HG03571 (cell line): ENCODE results near the gene CCDC28A.
A peak's percentile ranks its signal among the peaks of the same experiment; 100 is the strongest.
"Not testable (repeated sequence)": the region's sequence is repeated elsewhere in the genome, so short reads cannot be mapped to it uniquely, and the experiment has no call there.

ENCODE experiments used
- ATAC-seq: cut with Tn5 transposase; IDR thresholded peaks from one replicate; pipeline ENCODE4 v1.9.1; 2021; ENCODE audit not compliant: unreplicated experiment

The CCDC28A gene

DNA sequence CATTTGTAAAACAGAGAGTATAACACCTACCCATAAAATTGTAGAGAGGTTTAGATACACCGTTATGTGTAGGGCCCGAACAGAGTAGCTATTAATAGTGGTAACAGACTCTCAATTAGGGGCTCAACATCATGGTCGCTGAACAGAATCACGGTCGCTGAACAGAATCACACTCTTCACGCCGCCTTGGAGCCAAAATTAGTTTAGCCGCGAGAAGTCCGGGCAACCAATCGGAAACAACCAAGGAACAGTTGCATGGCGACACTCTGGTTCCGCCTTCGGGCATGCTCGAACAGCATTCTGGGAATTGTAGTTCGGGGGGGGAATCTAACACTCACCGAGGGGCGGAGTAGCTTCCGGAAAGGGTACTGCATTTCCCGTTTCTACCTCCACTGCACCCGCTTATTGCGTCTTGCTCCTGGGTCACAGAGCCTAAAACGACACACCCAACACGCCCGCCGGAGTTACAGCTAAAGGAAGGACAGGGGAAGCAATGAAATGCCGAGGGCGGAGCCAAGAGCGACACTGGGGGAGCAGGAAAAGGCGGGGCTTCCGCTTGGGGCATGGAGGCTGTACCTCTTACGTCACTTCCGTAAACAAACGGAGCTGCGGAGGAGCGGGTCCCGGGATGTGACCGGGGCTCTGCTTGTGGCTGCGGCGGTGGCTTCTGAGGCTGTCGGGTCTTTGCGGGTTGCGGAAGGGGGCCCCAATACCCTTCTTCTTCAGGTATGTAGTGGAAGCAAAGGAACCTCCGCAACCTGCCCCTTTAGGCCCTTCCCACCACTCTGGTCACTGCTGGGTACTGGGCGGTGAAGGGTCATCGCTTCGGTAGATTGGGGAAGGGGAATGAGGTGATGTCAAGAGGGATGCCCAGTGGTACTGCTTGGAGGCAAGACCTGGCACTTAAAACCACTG is at the start of gene CCDC28A:
Gene CCDC28A, plus strand, starts transcription at position 593 of the 915 bp plus-strand sequence. CDS start 2,352 bp downstream, outside the sequence.
- ATAC-seq: peak; percentile 94

- no peak for ATAC-seq
These were observed 49.6 kb upstream of the CCDC28A start for GRCh38 chr6:138724015-138724414.

GRCh38 chr6:138726066-138726756 is 47.4 kb upstream of the CCDC28A start:
- ATAC-seq: no peak

GRCh38 chr6:138726757-138727097 is 46.8 kb upstream of the CCDC28A start:
- ATAC-seq: no peak

GRCh38 chr6:138727182-138727581 is 46.4 kb upstream of the CCDC28A start:
- no peak for ATAC-seq

GRCh38 chr6:138728662-138729061 is 44.9 kb upstream of the CCDC28A start:
- no peak for ATAC-seq

GRCh38 chr6:138730037-138730436 is 43.5 kb upstream of the CCDC28A start:
- ATAC-seq: not testable (repeated sequence)

DNA sequence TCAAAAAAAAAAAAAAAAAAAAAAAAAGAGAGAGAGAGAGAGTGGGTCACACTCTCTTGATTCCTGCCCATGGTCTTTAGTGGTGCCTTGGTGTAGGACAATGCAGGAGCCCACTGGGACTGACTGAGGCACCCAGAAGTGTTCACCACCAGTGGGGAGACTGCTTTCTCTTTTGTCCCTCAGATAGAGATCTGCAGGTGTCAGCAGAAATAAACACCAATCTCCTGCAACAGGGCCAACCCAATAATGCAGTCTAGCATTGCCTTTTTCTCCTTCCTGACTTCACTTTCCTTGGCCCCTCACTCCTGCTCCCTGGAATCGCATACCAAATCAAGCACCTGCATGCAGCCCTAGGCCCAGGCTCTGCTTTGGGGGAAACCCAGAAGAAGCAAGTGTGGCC is 39.0 kb upstream of the CCDC28A start:
- ATAC-seq: no peak

DNA sequence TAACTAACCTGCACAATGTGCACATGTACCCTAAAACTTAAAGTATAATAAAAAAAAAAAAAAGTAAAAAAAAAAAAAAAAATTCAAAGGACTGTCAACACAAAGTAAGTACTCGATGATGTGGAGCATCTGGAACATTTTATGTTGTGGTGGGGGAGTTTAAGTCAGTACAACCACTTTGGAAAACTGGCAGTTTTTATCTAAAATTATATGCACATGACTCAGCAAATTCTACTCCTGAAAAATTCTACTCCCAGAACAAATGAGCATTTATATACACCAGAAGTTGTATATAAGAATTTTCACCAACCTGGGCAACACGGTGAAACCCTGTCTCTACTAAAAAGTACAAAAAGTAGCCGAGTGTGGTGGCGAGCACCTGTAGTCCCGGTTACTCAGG is 36.9 kb upstream of the CCDC28A start:
- no peak for ATAC-seq

DNA sequence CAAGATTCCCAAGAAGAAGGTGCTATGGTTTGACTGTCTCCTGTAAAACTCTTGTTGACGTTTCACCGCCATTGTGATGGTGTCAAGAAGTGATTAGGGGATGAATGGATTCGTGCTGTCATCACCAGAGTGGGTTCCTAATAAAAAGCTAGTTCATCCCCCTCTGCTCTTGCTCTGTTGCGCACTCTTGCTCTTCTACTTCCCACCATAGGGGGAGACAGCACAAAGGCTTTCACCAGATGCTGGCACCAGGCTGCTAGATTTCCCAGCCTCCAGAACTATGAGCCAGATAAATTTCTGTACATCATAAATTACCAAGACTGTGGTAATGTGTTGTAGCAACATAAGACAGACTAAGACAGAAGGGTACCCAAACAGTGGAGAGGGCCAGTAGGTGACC is 21.6 kb upstream of the CCDC28A start:
- ATAC-seq: no peak

DNA sequence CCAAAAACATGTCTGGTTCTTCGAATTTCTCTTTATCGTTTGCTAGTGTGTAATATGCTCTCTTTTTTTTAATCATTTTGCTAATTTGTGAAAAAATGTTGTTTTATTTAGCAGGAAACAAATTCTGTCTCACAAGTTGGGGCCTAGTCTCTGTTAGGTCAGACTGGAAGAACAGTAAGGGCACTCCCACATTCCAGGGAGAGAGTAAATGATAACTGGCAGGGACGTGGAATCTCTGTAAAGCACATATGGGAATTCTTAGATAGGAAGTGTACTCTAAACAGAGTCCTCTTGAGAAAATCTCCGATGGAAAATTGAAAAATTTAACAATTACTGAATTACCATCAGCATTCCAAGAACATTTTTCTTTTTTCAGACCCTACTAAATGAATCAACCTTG is 16.4 kb upstream of the CCDC28A start:
- ATAC-seq: no peak

DNA sequence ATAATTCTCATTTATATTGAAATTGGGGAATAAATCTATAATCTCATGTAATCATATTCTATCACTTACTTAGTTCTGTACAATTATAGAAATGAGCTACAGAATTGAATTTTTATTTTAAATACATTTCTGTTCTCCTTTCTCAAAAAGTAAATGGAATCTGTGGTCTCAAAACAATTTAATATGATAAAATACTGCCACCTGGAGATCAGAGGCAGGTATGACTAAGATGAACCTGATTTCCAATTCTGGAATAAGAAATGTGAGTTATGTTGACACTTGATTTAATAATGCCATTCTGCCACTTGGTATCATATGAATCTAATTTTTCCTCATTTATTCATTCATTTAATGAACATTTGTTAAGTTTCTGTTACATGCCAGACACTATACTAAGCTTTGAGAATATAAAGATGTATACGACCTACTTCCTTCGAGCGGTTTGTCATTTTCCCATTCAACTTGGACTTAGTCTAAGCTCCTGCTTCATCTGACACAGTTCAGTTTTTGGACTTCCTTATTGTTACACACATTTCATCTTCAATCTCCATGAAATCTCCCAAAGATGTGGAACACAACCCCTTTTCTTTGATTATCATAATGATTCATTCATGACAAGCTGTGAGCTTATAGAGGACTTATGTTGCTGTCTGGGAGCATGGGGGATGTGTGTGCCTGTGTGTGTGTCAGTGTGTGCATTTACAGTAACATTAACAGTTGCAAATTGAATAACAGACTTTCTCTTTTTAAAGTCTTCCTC is 7.5 kb upstream of the CCDC28A start:
- no peak for ATAC-seq

DNA sequence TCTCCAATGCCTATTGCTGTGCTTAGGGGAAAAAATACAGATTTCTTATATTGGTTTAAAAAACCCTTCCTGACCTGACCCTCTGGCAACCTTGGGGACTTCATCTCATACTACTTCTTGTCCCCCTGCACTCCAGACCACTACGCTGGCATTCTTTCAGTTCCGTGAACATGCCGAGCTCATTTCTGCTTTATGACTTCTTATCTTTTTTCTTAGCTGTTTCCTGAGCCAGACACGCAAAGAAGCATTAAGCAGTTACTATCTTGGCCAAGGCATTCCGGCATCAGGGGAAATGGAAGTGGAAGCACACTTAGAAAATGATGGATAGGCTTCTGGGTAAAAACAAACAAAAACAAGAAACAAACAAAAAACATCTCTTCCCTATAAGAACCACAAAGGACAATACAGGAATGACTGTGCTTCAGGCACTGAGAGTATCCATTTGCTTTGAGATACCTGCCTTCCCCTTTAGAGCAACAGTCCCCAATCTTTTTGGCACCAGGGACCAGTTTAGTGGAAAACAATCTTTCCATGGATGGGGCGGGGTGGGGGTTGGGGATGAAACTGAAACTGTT is 4.4 kb upstream of the CCDC28A start:
- ATAC-seq: no peak

- no peak for ATAC-seq
These were observed 883 bp upstream of the CCDC28A start for GRCh38 chr6:138772596-138773176.

- no peak for ATAC-seq
These were observed 801 bp downstream of the CCDC28A start for GRCh38 chr6:138774370-138774769.

- no peak for ATAC-seq
These were observed 3.1 kb downstream of the CCDC28A start for GRCh38 chr6:138776659-138777058.

GRCh38 chr6:138778331-138778730 is 4.8 kb downstream of the CCDC28A start:
- no peak for ATAC-seq

DNA sequence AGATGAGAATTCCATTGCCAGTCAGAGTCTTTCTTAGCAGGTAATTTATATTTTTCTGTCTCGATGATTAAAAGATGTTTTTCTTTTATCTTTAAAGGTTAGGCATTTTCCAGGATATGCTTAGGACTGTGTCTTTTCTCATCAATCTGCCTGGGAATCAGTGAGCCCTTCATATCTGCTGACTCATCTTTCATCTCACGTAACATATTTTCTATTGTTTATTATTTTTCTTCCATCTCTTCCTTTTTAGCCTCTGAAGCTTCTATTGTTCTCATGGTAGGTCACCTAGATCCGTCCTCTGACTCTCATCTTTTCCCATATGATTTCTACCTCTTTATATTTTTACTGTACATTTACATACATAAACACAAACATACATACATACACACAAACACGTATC is 8.7 kb downstream of the CCDC28A start:
- ATAC-seq: no peak

GRCh38 chr6:138785079-138785478 is 11.5 kb downstream of the CCDC28A start:
- ATAC-seq: no peak

- no peak for ATAC-seq
These were observed 12.4 kb downstream of the CCDC28A start for GRCh38 chr6:138785980-138786379.

- no peak for ATAC-seq
These were observed 13.6 kb downstream of the CCDC28A start for GRCh38 chr6:138787138-138787537.
